Measurements from ENCODE around the gene RESF1.

DNA sequence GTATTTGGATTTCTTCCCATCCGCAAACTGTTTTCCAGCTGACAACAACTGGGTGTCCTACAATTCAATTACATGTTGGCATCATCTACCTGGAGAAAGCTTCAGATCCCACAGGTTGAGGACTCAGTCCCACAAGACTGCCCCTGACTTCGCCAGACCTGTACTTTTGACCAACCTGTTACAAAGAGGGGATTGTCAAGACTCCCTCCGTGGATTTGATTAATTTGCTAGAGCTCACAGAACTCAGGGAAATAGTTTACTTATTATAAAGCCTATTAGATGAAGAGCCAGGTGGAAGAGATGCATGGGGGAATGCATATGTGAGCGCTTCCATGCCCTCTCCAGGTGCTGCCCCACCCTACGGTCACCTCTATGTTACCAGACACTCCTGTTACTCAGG lies 14.6 kb downstream of the RESF1 start:
- no peak for TF ChIP-seq EZH2 (IDR thresholded peaks at IDR 0.05)
- TF ChIP-seq, protein P1, sequence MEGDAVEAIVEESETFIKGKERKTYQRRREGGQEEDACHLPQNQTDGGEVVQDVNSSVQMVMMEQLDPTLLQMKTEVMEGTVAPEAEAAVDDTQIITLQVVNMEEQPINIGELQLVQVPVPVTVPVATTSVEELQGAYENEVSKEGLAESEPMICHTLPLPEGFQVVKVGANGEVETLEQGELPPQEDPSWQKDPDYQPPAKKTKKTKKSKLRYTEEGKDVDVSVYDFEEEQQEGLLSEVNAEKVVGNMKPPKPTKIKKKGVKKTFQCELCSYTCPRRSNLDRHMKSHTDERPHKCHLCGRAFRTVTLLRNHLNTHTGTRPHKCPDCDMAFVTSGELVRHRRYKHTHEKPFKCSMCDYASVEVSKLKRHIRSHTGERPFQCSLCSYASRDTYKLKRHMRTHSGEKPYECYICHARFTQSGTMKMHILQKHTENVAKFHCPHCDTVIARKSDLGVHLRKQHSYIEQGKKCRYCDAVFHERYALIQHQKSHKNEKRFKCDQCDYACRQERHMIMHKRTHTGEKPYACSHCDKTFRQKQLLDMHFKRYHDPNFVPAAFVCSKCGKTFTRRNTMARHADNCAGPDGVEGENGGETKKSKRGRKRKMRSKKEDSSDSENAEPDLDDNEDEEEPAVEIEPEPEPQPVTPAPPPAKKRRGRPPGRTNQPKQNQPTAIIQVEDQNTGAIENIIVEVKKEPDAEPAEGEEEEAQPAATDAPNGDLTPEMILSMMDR (IDR thresholded peaks at IDR 0.05 in 2 of 3, conservative IDR thresholded peaks at IDR 0.05 in 1 of 3; ENCODE audit: borderline replicate concordance in 1 of 3, insufficient read depth in 1 of 3, low read depth in 2 of 3, low read length in 2 of 3): no peak
- TF ChIP-seq SIN3A (IDR thresholded peaks at IDR 0.05; ENCODE audit: low read depth): no peak
- TF ChIP-seq ELF1 (IDR thresholded peaks at IDR 0.05; ENCODE audit: borderline replicate concordance, low read depth): no peak
- TF ChIP-seq ZFX (IDR thresholded peaks at IDR 0.05): no peak
- no peak for TF ChIP-seq CEBPB (IDR thresholded peaks at IDR 0.05; ENCODE audit: low read depth)
- TF ChIP-seq SRF (IDR thresholded peaks at IDR 0.05; ENCODE audit: low read depth): no peak
- TF ChIP-seq YY1 (IDR thresholded peaks at IDR 0.05; ENCODE audit: extremely low read depth, insufficient replicate concordance, low read depth, low read length): no peak
- TF ChIP-seq POLR2AphosphoS5 (IDR thresholded peaks at IDR 0.05; ENCODE audit: low read depth, low read length): no peak
- no peak for TF ChIP-seq POLR2A (IDR thresholded peaks at IDR 0.05; ENCODE audit: borderline replicate concordance, extremely low read depth, insufficient read depth, insufficient read length)
- TF ChIP-seq EGR1 (IDR thresholded peaks at IDR 0.05; ENCODE audit: low read depth): no peak

Measured in HCT116 (cell line).